K562 (cell line): ENCODE measurements around the gene PKP1.

ENCODE experiments used
- RB1 ChIP-seq: fragments of 450-650 bp; IDR thresholded peaks from 2 replicates; pipeline ENCODE4 v1.6.1; 2017; ENCODE audit warnings: low read depth, mild to moderate bottlenecking
- SIN3A ChIP-seq, 2 experiments: fragments of 150-350 bp in 1 of 2; IDR thresholded peaks; 2 replicates each; pipeline ENCODE4 v1.6.1; 2011 to 2016; ENCODE audit warnings: borderline replicate concordance in 2 of 2, low read depth in 2 of 2, low read length in 2 of 2, mild to moderate bottlenecking in 2 of 2, moderate library complexity in 2 of 2; ENCODE audit not compliant: control insufficient read depth in 1 of 2
- SMARCB1 ChIP-seq: IDR thresholded peaks from 2 replicates; pipeline ENCODE4 v1.6.1; 2011; ENCODE audit warnings: improper control_type of control experiment, low read depth; ENCODE audit not compliant: insufficient read length
- ZNF766 ChIP-seq: fragments of 200-800 bp; sonication (Bioruptor generic); conservative IDR thresholded peaks from 2 replicates; pipeline ENCODE4 v1.6.1; 2016; ENCODE audit warnings: missing genetic modification characterization, missing compliant biosample characterization
- TF ChIP-seq, protein P1 (sequence below), 3 experiments: IDR thresholded peaks in 2 of 3; conservative IDR thresholded peaks in 1 of 3; 2 replicates each; pipeline ENCODE4 v1.5.1; 2011 to 2012; ENCODE audit warnings: low read length in 3 of 3, mild to moderate bottlenecking in 3 of 3, control low read depth in 2 of 3, improper control_type of control experiment in 1 of 3, inconsistent platforms in 1 of 3, low read depth in 1 of 3, mixed read lengths in 1 of 3, moderate library complexity in 1 of 3; ENCODE audit not compliant: insufficient read depth in 2 of 3

GRCh38 chr1:201290551-201290950 is 7.2 kb downstream of the PKP1 start:
- TF ChIP-seq SMARCB1 (no peak), ZNF766 (no peak), SIN3A (IDR thresholded peaks at IDR 0.05; ENCODE audit: borderline replicate concordance in 2 of 2, control insufficient read depth in 1 of 2, low read depth in 2 of 2, low read length in 2 of 2) (no peak), RB1 (no peak)
- TF ChIP-seq, protein P1, sequence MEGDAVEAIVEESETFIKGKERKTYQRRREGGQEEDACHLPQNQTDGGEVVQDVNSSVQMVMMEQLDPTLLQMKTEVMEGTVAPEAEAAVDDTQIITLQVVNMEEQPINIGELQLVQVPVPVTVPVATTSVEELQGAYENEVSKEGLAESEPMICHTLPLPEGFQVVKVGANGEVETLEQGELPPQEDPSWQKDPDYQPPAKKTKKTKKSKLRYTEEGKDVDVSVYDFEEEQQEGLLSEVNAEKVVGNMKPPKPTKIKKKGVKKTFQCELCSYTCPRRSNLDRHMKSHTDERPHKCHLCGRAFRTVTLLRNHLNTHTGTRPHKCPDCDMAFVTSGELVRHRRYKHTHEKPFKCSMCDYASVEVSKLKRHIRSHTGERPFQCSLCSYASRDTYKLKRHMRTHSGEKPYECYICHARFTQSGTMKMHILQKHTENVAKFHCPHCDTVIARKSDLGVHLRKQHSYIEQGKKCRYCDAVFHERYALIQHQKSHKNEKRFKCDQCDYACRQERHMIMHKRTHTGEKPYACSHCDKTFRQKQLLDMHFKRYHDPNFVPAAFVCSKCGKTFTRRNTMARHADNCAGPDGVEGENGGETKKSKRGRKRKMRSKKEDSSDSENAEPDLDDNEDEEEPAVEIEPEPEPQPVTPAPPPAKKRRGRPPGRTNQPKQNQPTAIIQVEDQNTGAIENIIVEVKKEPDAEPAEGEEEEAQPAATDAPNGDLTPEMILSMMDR (IDR thresholded peaks at IDR 0.05 in 2 of 3, conservative IDR thresholded peaks at IDR 0.05 in 1 of 3; ENCODE audit: insufficient read depth in 2 of 3, low read depth in 1 of 3, low read length in 3 of 3), result no peak
